Naive thymus-derived CD4-positive, alpha-beta T cell (primary cell): ENCODE results near the gene UMODL1. TPM values are rescaled to one million over a fixed set of nuclear protein-coding genes. Genes with fewer than 3 reads are reported as not detected.

Source experiments
- ATAC-seq: fragments of 150-1000 bp; cut with Tn5 transposase; 2 replicates; pipeline ENCODE4 v1.10.0; 2021; ENCODE audit warnings: mild to moderate bottlenecking, moderate library complexity
- CTCF ChIA-PET: fragments of 350-600 bp; sonication (Branson Sonifier 250); formaldehyde crosslinking; loops from one replicate; lab custom pipeline; 2021; ENCODE audit warnings: antibody characterized with exemption; lab: Charles Lee
- POLR2A ChIA-PET: fragments of 350-600 bp; sonication (Branson Sonifier 250); formaldehyde crosslinking; loops from one replicate; lab custom pipeline; 2021; ENCODE audit warnings: antibody characterized with exemption, inconsistent platforms; lab: Charles Lee
- DNase-seq, 9 donors: peaks; one replicate each; pipeline versions ENCODE4 v3.0.0 to v3.0.0-alpha.2; 2020 to 2022; ENCODE audit warnings: mixed read lengths in 1 of 9
- H3K27ac ChIP-seq: one replicate; pipeline ENCODE4 v1.7.0; 2013; ENCODE audit warnings: mild to moderate bottlenecking, low read depth, low read length, moderate library complexity
- H3K27me3 ChIP-seq, 2 donors: one replicate each; pipeline ENCODE4 v1.7.0; 2013; ENCODE audit warnings: low read length in 2 of 2, mild to moderate bottlenecking in 2 of 2, moderate library complexity in 2 of 2; ENCODE audit not compliant: control insufficient read depth in 2 of 2, insufficient read depth in 2 of 2
- H3K36me3 ChIP-seq, 3 experiments: 1 replicate in 2 of 3; 2 replicates in 1 of 3; pipeline ENCODE4 v1.7.0; 2013; ENCODE audit warnings: low read length in 3 of 3, mild to moderate bottlenecking in 3 of 3, moderate library complexity in 1 of 3; ENCODE audit not compliant: insufficient read depth in 3 of 3, control insufficient read depth in 2 of 3
- H3K4me1 ChIP-seq, 2 donors: one replicate each; pipeline ENCODE4 v1.7.0; 2013; ENCODE audit warnings: low read length in 2 of 2, mild to moderate bottlenecking in 2 of 2, moderate library complexity in 1 of 2; ENCODE audit not compliant: control insufficient read depth in 2 of 2, insufficient read depth in 2 of 2
- H3K4me3 ChIP-seq: 2 replicates; pipeline ENCODE4 v1.7.0; 2013; ENCODE audit warnings: mild to moderate bottlenecking, low read length
- H3K9me3 ChIP-seq, 3 experiments: 1 replicate in 2 of 3; 2 replicates in 1 of 3; pipeline ENCODE4 v1.7.0; 2013; ENCODE audit warnings: low read length in 3 of 3; ENCODE audit not compliant: control insufficient read depth in 2 of 3
- H3K27ac Mint-ChIP-seq, 9 donors: one replicate each; pipeline ENCODE4 v1.8.0; 2020 to 2022; ENCODE audit warnings: mixed read lengths in 9 of 9, mild to moderate bottlenecking in 8 of 9, moderate library complexity in 5 of 9, inconsistent platforms in 2 of 9
- H3K27me3 Mint-ChIP-seq, 5 donors: one replicate each; pipeline ENCODE4 v1.8.0; 2021 to 2022; ENCODE audit warnings: mixed read lengths in 5 of 5, mild to moderate bottlenecking in 1 of 5
- H3K36me3 Mint-ChIP-seq, 5 donors: one replicate each; pipeline ENCODE4 v1.8.0; 2020 to 2022; ENCODE audit warnings: mixed read lengths in 5 of 5, mild to moderate bottlenecking in 3 of 5, inconsistent platforms in 1 of 5
- H3K4me1 Mint-ChIP-seq, 7 donors: one replicate each; pipeline ENCODE4 v1.8.0; 2020 to 2022; ENCODE audit warnings: mixed read lengths in 7 of 7, mild to moderate bottlenecking in 3 of 7, inconsistent platforms in 1 of 7
- H3K4me3 Mint-ChIP-seq, 10 donors: one replicate each; pipeline ENCODE4 v1.8.0; 2020 to 2022; ENCODE audit warnings: mild to moderate bottlenecking in 10 of 10, mixed read lengths in 10 of 10, moderate library complexity in 6 of 10, inconsistent platforms in 2 of 10
- H3K9me3 Mint-ChIP-seq, 11 donors: one replicate each; pipeline ENCODE4 v1.8.0; 2020 to 2022; ENCODE audit warnings: mixed read lengths in 11 of 11, mild to moderate bottlenecking in 4 of 11, inconsistent platforms in 1 of 11, moderate library complexity in 1 of 11
- intact Hi-C, 2 donors: fragments of 100-400 bp; cut with micrococcal nuclease; formaldehyde crosslinking; loops; one replicate each; pipeline ENCODE4 v1.15.1; 2023
- polyA plus RNA-seq, 2 donors: library from polyadenylated mRNA; unstranded; fragments of 300-500 nt; fragmentation: Illumina TruSeq; gene quantifications; one replicate each; pipeline ENCODE4 v1.2.3, GENCODE V29; 2021
- total RNA-seq, 6 experiments: library from RNA in 5 of 6; stranded (reverse) in 5 of 6; gene quantifications; 1 replicate in 5 of 6; 2 replicates in 1 of 6; pipeline ENCODE4 v1.2.3 and lab custom pipeline; 2021 to 2026

Gene UMODL1
- total and polyA plus RNA-seq, 7 experiments from 2014 or later, result 0.11 to 1.7 (median 0.66) TPM; not detected in 1

DNA sequence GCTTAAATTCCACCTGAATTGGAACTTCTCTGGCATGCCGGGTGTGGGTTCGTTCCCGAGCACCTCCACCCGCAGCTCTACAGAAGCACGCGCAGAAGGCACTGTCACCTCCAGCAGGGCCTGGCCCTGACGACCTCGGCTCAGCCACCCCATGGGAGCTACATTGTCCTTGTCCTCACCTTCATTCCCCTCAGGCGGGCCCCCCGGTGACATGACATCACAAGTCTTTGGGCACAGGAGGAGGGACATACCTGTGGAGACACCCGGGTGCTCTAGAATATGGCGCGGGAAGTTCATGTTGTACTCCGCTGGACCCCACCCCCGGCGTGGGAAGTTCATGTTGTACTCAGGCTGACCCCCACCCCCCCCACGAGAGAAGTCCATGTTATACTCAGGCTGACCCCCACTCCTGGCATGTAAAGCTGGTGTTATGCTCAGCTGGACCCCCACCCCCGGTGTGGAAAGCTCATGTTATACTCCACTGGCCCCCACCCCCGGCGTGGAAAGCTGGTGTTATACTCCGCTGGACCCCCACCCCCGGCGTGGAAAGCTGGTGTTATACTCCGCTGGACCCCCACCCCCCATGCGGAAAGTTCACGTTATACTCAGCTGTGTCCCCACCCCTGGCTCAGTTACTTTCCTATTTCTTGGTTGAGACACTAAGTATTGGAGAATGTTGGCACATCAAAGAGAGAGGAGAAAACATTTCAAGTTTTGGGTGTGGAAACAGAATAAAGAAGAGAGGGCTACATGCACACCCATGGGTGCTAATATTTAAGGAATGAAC is 37.6 kb downstream of the UMODL1 start:
- peak overlapping the region in 3 of 9 donors; percentile 17 to 81 (median 80) for H3K27ac Mint-ChIP-seq
- intact Hi-C loops, result loop anchor here (1.0 to 5.0 kb wide), 8 partner anchors 46 to 292 kb away; partner anchors contain the start of genes PRDM15 (in 2 of the 2) and ZBTB21 (in 1 of the 2)
- POLR2A ChIA-PET, result interaction anchor here (0.7 to 4.2 kb wide), 18 partner anchors 9 to 292 kb away, joined by 3 to 45 read pairs (median 4); partner anchors contain the start of genes PRDM15 and ZBTB21

GRCh38 chr21:42109473-42109872 is 38.4 kb downstream of the UMODL1 start:
- H3K27me3 Mint-ChIP-seq, result peaks cover 0 to 10% (median 4%) of the 10 kb centered on the region in 5 donors
- CTCF ChIA-PET, result interaction anchor here (0.6 to 3.7 kb wide), 7 partner anchors 8 to 293 kb away, joined by 3 to 60 read pairs (median 19); partner anchors contain the start of gene ZBTB21
- no peak overlapping the region for H3K4me3 Mint-ChIP-seq
- Histone ChIP-seq H3K4me3 (no peak overlapping the region), H3K27me3 (no peaks in the 10 kb centered on the region), H3K4me1 (peaks cover 0 to 15% of the 10 kb centered on the region in 2 donors), H3K9me3 (no peaks in the 10 kb centered on the region), H3K27ac (no peak overlapping the region), H3K36me3 (no peaks in the 10 kb centered on the region)
- peaks cover 0 to 28% (median 10%) of the 10 kb centered on the region in 7 donors for H3K4me1 Mint-ChIP-seq
- ATAC-seq (no peak), DNase-seq (no peak)
- H3K9me3 Mint-ChIP-seq, result no peaks in the 10 kb centered on the region
- intact Hi-C loops, result loop anchor here (2.0 to 5.0 kb wide), 5 partner anchors 97 to 293 kb away; partner anchors contain the start of genes PRDM15 (in 2 of the 2) and ZBTB21 (in 1 of the 2)
- H3K36me3 Mint-ChIP-seq, result no peaks in the 10 kb centered on the region
- POLR2A ChIA-PET, result interaction anchor here (1.2 to 4.2 kb wide), 4 partner anchors 46 to 293 kb away, joined by 3 to 45 read pairs (median 7); partner anchors contain the start of gene ZBTB21
- no peak overlapping the region for H3K27ac Mint-ChIP-seq

More for the DNA sequence above, 37.6 kb downstream of the UMODL1 start:
- no peaks in the 10 kb centered on the region for H3K27me3 ChIP-seq
- no peak for ATAC-seq
- H3K4me3 Mint-ChIP-seq, result peak overlapping the region in 8 of 10 donors; percentile 25 to 84 (median 78)
- H3K4me3 ChIP-seq, result peak overlapping the region; percentile 11
- no peaks in the 10 kb centered on the region for H3K36me3 ChIP-seq
- no peaks in the 10 kb centered on the region for H3K9me3 Mint-ChIP-seq
- H3K4me1 Mint-ChIP-seq, result peaks cover 0 to 28% (median 10%) of the 10 kb centered on the region in 7 donors
- no peak overlapping the region for H3K27ac ChIP-seq
- H3K36me3 Mint-ChIP-seq, result no peaks in the 10 kb centered on the region
- no peaks in the 10 kb centered on the region for H3K9me3 ChIP-seq
- H3K27me3 Mint-ChIP-seq, result peaks cover 0 to 5% (median 0%) of the 10 kb centered on the region in 5 donors
- peaks cover 0 to 15% of the 10 kb centered on the region in 2 donors for H3K4me1 ChIP-seq
- DNase-seq, result no peak
- CTCF ChIA-PET, result interaction anchor here (0.6 to 3.7 kb wide), 34 partner anchors 9 to 826 kb away, joined by 3 to 60 read pairs (median 4); partner anchors contain the start of genes PRDM15 and ZBTB21

GRCh38 chr21:42109873-42110525 is 38.9 kb downstream of the UMODL1 start:
- H3K27me3 Mint-ChIP-seq, result peaks cover 0 to 15% (median 5%) of the 10 kb centered on the region in 5 donors

GRCh38 chr21:42110691-42111469 is 39.8 kb downstream of the UMODL1 start:
- DNase-seq (no peak), ATAC-seq (no peak)
- POLR2A ChIA-PET, result interaction anchor here (2.0 kb wide), 1 partner anchor 48 kb away, joined by 6 read pairs; no protein-coding TSS in a partner anchor
- Mint-ChIP-seq H3K4me3 (no peak overlapping the region), H3K27ac (no peak overlapping the region), H3K4me1 (peaks cover 0 to 28% (median 10%) of the 10 kb centered on the region in 7 donors), H3K27me3 (peaks cover 0 to 18% (median 5%) of the 10 kb centered on the region in 5 donors), H3K36me3 (no peaks in the 10 kb centered on the region), H3K9me3 (no peaks in the 10 kb centered on the region)
- intact Hi-C loops, result no loop called here
- Histone ChIP-seq H3K27me3 (no peaks in the 10 kb centered on the region), H3K4me1 (peaks cover 0 to 15% of the 10 kb centered on the region in 2 donors), H3K36me3 (no peaks in the 10 kb centered on the region), H3K9me3 (no peaks in the 10 kb centered on the region), H3K27ac (no peak overlapping the region), H3K4me3 (no peak overlapping the region)
- CTCF ChIA-PET, result interaction anchor here (0.6 kb wide), 1 partner anchor 447 kb away, joined by 3 read pairs; no protein-coding TSS in a partner anchor

More at GRCh38 chr21:42109873-42110525, 38.9 kb downstream of the UMODL1 start:
- H3K9me3 Mint-ChIP-seq, result no peaks in the 10 kb centered on the region
- CTCF ChIA-PET, result interaction anchor here (3.0 to 3.4 kb wide), 2 partner anchors 8 to 293 kb away, joined by 19 to 28 read pairs; no protein-coding TSS in a partner anchor
- Histone ChIP-seq H3K4me1 (peaks cover 0 to 15% of the 10 kb centered on the region in 2 donors), H3K27ac (no peak overlapping the region), H3K36me3 (no peaks in the 10 kb centered on the region), H3K27me3 (no peaks in the 10 kb centered on the region), H3K9me3 (no peaks in the 10 kb centered on the region), H3K4me3 (no peak overlapping the region)
- H3K27ac Mint-ChIP-seq, result no peak overlapping the region
- H3K36me3 Mint-ChIP-seq, result no peaks in the 10 kb centered on the region
- ATAC-seq, result no peak
- intact Hi-C loops, result loop anchor here (2.0 to 5.0 kb wide), 5 partner anchors 98 to 293 kb away; partner anchors contain the start of genes PRDM15 (in 2 of the 2) and ZBTB21 (in 1 of the 2)
- no peak for DNase-seq
- peaks cover 0 to 28% (median 10%) of the 10 kb centered on the region in 7 donors for H3K4me1 Mint-ChIP-seq
- POLR2A ChIA-PET, result interaction anchor here (1.2 to 2.1 kb wide), 2 partner anchors 102 to 294 kb away, joined by 3 to 9 read pairs; no protein-coding TSS in a partner anchor
- no peak overlapping the region for H3K4me3 Mint-ChIP-seq

GRCh38 chr21:42111470-42111743 is 40.3 kb downstream of the UMODL1 start:
- Histone ChIP-seq H3K36me3 (no peaks in the 10 kb centered on the region), H3K4me3 (no peak overlapping the region), H3K4me1 (peaks cover 0 to 15% of the 10 kb centered on the region in 2 donors), H3K27me3 (no peaks in the 10 kb centered on the region), H3K27ac (no peak overlapping the region), H3K9me3 (no peaks in the 10 kb centered on the region)
- ChIA-PET POLR2A (interaction anchor here (2.0 kb wide), 1 partner anchor 48 kb away, joined by 6 read pairs; no protein-coding TSS in a partner anchor), CTCF (interaction anchor here (0.6 kb wide), 1 partner anchor 448 kb away, joined by 3 read pairs; no protein-coding TSS in a partner anchor)
- H3K4me3 Mint-ChIP-seq, result no peak overlapping the region
- H3K27ac Mint-ChIP-seq, result no peak overlapping the region
- intact Hi-C loops, result no loop called here
- no peaks in the 10 kb centered on the region for H3K9me3 Mint-ChIP-seq
- H3K4me1 Mint-ChIP-seq, result peaks cover 0 to 28% (median 10%) of the 10 kb centered on the region in 7 donors
- ATAC-seq, result no peak
- H3K36me3 Mint-ChIP-seq, result no peaks in the 10 kb centered on the region
- no peak for DNase-seq
- H3K27me3 Mint-ChIP-seq, result peaks cover 0 to 18% (median 5%) of the 10 kb centered on the region in 5 donors
